ENCODE measurements around the gene DNAJA1.

DNA sequence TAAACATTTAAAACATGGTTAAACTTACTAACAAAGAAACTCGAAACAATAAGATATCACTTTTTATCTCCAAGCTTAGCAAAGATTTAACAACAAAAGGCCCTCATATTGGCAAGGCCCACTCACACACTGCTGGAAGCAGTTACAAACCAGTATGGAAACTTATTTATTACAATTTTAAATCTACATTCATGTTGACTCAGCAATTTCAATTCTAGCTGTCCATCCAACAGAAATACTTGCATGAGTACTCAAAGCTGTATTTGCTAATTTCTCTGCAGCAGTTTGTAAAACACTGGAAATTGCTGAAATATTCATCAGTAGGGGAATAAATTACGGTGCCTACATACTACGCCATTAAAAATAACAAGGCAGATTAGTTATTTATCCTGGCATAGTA is 2.8 kb upstream of the DNAJA1 start:
- TF ChIP-seq EZH2phosphoT487 (IDR thresholded peaks at IDR 0.05; ENCODE audit: insufficient read depth, low read depth), result no peak
- TF ChIP-seq EZH2 (IDR thresholded peaks at IDR 0.05; ENCODE audit: insufficient read depth, poor library complexity, severe bottlenecking), result no peak
